Activated T-helper 9 cell treated with anti-CD3 and anti-CD28 coated beads, Interleukin-2, amount 50 U/mL, for 16 hours (primary cell): Measurements from ENCODE around the gene FAM163A.
"Not testable (repeated sequence)": the region's sequence is repeated elsewhere in the genome, so short reads cannot be mapped to it uniquely, and the experiment has no call there.

Experiments used
- DNase-seq: peaks from one replicate; pipeline ENCODE4 v3.0.0-alpha.2; 2020; ENCODE audit warnings: low read depth

The FAM163A gene

GRCh38 chr1:179742717-179743678 is at the start of gene FAM163A:
TSS of gene FAM163A (plus strand) at chr1:179743291. CDS start at chr1:179813098, 69,807 bp downstream.
- no peak for DNase-seq

- DNase-seq, result not testable (repeated sequence)
Observed at GRCh38 chr1:179694530-179694929, 48.6 kb upstream of the FAM163A start.

DNA sequence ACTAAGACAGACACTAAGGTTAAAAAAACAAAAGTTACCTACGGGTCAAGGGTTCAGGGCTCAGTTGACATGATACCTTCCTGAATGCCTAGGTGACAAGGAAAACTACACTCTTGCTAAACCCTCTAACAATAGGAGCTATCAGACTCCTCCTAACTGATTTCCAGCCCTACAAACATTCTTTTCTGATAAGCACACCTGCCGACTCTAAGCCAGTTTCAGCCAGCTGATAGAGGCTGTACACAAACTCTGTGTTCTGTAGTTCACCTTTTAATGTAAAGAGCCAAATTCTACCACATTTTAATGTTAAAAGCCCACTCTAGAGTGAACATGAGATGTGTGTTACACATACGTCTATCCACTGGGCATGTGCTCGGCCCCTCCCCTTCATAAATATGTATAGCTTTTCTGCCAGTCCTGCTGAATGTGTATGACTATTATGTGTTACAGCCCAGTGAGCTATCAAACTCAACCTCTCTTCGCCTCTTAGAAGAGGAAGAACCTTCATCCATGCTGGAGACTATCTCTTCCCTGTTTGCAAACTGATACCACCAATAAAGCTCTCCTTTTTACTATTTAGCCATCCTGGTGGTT is 40.0 kb upstream of the FAM163A start:
- no peak for DNase-seq

GRCh38 chr1:179706339-179706941 is 36.7 kb upstream of the FAM163A start:
- peak; percentile 12 for DNase-seq

DNA sequence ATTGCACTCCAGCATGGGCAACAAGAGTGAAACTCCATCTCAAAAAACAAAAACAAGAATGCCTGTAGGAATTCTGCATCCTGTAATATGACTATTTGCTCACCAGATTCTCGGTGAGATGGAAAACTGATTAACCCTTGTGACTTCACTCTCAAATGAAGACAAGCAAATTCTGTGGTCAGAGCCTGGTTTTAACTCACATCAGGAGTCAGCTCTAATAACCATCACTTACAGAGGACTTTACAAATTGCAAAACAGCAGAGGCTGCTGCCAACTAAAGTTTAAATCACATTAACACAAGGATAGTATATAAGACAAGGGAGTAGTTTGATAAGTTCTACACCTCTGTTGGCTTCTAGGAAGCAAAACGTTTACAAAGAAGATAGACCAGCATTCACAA is 35.7 kb upstream of the FAM163A start:
- DNase-seq, result no peak

GRCh38 chr1:179708434-179709195 is 34.5 kb upstream of the FAM163A start:
- no peak for DNase-seq

DNA sequence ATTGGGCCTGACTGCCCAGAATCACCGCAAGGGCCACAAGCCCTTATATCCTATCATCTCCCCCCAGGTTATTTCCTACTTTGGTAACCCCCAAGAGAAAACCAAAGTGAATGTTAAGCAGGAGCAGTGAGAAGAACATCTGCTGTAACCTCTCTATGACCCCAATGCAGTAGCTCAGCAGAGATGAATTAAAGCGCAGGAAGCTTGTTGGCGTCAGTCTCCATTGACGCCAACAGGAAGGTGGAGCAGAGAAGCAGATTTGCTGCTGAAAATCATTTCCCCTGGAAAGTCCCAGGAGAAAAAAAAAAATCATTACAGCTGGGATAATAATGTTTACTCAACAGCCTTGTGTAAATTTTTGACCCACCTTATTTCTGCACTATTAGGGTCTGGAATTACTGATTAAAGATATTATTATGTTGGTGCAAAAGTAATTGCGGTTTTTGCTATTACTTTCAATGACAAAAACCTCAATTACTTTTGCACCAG is 33.2 kb upstream of the FAM163A start:
- DNase-seq, result no peak

DNA sequence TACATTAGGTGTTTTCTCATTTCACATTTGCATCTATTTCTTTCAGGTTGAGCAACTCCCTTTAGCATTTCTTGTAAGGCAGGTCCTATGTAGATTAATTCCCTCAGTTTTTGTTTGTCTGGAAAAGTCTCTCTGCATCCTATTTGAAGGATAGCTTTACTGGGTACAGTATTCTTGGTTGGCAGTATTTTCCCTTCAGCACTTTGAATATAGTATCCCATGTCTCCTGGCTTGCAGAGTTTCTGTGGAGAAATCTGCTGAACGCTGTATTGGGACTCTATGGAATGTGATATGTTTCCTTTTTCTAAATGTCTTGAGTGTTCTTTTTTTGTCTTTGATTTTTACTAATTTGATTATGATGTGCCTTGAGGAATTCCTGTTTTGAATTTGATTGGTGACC is 28.9 kb upstream of the FAM163A start:
- DNase-seq, result no peak

DNA sequence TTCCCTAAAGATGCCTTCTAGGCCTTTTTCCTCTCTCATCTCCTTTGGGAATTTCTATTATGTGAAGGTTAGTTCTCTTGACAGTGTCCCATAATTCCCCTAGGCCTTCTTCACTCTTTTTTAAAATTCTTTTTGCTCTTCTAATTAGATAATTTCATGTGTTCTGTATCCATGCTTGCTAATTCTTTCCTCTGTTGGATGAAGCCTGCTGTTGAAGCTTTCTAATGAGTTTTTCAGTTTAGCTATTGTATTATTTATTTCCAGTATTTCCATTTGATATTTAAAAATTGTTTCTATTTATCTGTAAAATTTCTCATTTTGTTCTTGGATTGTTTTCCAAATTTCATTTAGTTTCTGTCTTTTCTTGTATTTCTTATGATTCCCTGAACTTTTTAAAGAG is 28.5 kb upstream of the FAM163A start:
- DNase-seq, result no peak

GRCh38 chr1:179719272-179719671 is 23.8 kb upstream of the FAM163A start:
- no peak for DNase-seq

GRCh38 chr1:179728271-179728670 is 14.8 kb upstream of the FAM163A start:
- no peak for DNase-seq

- no peak for DNase-seq
Observed at GRCh38 chr1:179729881-179730280, 13.2 kb upstream of the FAM163A start.

GRCh38 chr1:179731643-179732042 is 11.4 kb upstream of the FAM163A start:
- DNase-seq, result no peak

DNA sequence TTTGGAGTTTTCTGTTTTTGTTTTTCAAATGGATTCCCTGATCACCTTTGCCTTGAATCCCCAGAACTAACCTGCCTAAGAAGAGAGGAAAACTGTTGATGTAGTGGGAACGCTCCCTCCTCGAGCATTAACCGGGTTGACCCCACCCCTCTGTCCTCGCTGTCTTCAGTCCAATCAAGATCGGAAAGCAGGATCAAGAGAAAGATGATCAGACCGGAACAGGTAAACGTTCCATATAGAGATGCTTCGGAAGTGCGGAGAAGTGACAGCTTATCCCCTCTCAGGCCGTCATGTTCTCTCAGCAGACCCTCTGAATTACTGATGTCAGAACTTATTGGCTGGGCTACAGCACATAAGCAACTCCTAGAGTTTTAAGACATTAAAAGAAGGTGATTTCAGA is 800 bp upstream of the FAM163A start:
- no peak for DNase-seq

- no peak for DNase-seq
Observed at GRCh38 chr1:179743679-179744400, 749 bp downstream of the FAM163A start.

DNA sequence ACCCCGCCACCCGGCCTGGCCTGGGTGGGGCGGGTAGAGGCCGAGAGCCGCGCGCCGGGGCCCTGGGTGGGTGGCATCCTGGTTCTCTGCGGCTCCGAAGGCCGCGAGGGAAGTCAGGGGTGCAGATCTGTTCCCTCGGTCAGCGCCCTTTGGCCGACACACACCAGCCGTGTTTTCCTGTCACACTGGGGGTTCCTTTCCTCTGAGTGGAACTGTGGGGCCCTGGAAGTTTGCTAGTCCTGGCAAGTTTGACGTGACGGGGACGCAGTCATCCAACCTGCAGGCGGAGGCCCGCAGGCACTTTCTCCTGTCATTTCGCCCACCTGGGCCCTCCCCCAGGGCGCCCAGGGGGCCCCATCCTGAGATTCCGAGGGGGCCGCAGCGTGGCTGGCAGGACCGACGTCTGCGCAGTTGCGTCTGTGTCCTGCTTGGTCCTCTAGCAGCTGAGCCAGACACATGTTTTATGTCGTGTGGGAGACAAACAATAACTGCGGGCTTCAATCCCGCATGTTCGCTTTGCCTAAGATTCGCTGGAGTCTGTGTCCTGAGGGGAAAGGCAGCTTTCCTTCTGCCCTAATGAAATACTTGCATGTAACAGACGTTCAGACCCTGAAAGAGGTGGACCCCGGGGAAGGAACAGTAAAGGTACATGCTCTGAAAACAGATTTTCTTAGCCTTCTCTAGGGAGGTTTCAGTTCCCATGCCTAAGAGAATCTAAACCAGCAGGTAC is 1.5 kb downstream of the FAM163A start:
- no peak for DNase-seq

DNA sequence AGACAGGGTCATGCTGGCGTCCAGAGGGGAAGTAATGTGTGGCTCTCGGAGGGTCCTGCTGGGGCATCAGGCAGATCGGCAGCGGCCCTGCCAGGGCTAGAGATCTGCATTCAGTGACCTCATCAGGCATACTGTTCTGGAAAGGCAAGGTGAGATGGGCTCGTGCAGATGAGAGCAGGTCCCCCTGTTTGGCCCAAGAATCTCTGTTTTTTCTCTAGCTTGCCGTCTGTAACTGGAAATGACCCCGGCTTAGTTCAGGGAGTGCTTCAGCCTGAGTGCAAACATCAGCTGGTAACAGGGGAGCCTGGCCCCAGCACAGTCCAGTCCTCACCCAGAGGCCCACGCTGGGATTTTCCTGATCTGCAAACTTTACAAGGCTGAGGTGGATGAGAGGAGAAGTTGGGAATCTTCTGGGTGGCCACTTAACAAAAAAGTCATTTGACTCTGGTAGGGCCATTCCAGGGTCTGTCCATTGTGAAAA is 2.1 kb downstream of the FAM163A start:
- DNase-seq, result no peak

DNA sequence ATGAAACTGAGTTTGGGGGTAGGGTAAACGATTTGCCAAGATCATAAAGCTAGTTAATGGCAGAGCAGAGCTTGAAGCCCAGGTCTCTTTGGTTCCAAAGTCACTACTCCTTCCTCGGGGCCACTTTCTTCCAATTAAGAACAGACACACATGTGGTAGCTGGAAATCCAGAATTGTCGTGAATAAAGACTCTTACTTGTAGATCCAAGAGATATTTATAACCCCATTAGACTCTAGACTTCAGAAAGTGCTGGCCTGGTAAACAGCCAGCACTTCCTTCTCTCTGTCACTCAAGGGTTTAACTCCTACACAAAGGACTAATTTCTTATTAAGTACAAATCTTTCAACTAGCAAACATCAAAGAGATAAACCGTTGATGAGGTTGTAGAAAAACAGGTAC is 2.7 kb downstream of the FAM163A start:
- no peak for DNase-seq

DNA sequence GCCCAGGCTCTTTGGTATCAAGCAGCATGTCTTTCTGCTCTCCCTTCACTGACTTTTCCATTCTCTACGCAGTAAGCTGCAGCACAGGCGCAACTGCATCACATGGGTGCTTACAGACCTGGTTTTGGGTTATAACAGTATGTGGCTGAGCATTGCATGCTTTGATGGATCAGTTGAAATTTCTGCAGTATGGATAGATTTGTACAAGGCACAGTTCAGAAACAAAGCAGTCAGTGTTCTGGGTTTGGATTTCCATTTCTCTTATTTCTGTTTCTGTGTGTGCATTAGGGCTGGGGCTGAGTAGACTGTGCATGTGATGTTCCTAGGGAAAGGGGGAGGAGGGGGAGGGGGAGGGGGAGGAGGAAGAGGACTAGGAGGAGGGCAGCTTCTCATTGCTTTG is 4.5 kb downstream of the FAM163A start:
- DNase-seq, result no peak

DNA sequence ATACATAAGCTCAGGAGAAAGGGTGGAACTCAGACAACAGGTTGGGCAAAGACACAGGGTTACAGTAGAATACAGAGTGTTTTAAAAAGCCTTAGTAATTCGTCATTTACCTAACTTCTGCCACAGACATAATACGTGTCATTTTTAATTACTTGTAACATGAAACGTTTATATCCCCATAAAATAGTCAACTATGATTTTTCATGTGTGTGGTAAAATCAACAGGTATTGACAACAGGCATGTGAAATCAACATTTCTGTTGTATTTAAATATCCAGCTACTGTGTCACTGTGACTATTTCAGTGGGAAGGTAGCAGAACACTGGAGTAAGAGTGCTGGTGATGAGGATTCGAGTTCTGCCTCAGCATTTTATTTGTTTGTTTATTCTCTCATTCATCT is 5.7 kb downstream of the FAM163A start:
- DNase-seq, result no peak

DNA sequence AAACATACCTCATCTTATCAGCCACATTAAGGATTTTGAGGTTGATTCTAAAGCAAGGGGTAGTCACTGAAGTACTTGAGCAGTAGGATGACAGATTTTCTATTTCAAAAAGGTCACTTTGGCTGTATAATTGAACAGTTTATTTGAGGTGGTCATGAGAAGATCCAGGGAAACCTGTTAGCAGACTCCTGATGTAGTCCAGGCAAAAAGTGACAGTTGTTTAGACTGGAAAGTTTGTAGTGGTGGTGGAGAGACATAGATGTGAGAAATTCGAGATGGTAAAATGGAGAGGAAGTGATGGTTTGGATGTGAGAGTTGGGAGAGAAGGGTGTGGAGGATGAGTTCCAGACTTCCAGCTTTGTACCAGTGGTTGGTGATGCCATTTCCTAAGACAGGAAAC is 7.5 kb downstream of the FAM163A start:
- no peak for DNase-seq
